K562 (cell line): ENCODE measurements around the gene BMP2.

ENCODE experiments used
- CTCF ChIP-seq, 3 experiments: IDR thresholded peaks in 2 of 3; conservative IDR thresholded peaks in 1 of 3; 2 replicates each; pipeline ENCODE4 v1.5.1; 2011 to 2012; ENCODE audit warnings: low read length in 3 of 3, mild to moderate bottlenecking in 3 of 3, control low read depth in 2 of 3, improper control_type of control experiment in 1 of 3, inconsistent platforms in 1 of 3, low read depth in 1 of 3, mixed read lengths in 1 of 3, moderate library complexity in 1 of 3; ENCODE audit not compliant: insufficient read depth in 2 of 3
- EZH2 ChIP-seq: IDR thresholded peaks from 2 replicates; pipeline ENCODE4 v1.6.1; 2012; ENCODE audit warnings: low read depth, mild to moderate bottlenecking, inconsistent platforms, low read length, borderline replicate concordance
- IRF2 ChIP-seq: sonication (generic); formaldehyde crosslinking; IDR thresholded peaks from 2 replicates; pipeline ENCODE4 v1.8.1; 2022; ENCODE audit warnings: mild to moderate bottlenecking, missing genetic modification reagents
- POLR2AphosphoS5 ChIP-seq: IDR thresholded peaks from 2 replicates; pipeline ENCODE4 v1.6.1; 2011; ENCODE audit warnings: mild to moderate bottlenecking, low read depth, low read length, moderate library complexity; ENCODE audit not compliant: control insufficient read depth, insufficient read depth
- RAD21 ChIP-seq, 2 experiments: fragments of 250-450 bp in 1 of 2; fragments of 450-650 bp in 1 of 2; sonication (Bioruptor Pico) in 1 of 2; formaldehyde crosslinking in 1 of 2; IDR thresholded peaks in 1 of 2; conservative IDR thresholded peaks in 1 of 2; 2 replicates each; pipeline versions ENCODE4 v1.4.0 to v1.8.0; 2020 to 2022; ENCODE audit warnings: mild to moderate bottlenecking in 2 of 2, moderate library complexity in 1 of 2
- RBM14 ChIP-seq: fragments of 200-400 bp; formaldehyde crosslinking; IDR thresholded peaks from 2 replicates; pipeline ENCODE4 v1.6.1; 2018; ENCODE audit warnings: low read depth, mild to moderate bottlenecking, low read length, moderate library complexity, borderline replicate concordance; ENCODE audit not compliant: insufficient read depth

- TF ChIP-seq RAD21 (CRISPR knock-in tag; conservative IDR thresholded peaks at IDR 0.05 in 1 of 2, IDR thresholded peaks at IDR 0.05 in 1 of 2) = no peak
- no peak for TF ChIP-seq IRF2 (CRISPR knock-in tag)
- TF ChIP-seq POLR2AphosphoS5 = no peak
- TF ChIP-seq CTCF (IDR thresholded peaks at IDR 0.05 in 2 of 3, conservative IDR thresholded peaks at IDR 0.05 in 1 of 3; ENCODE audit: insufficient read depth in 2 of 3, low read depth in 1 of 3, low read length in 3 of 3) = no peak
- no peak for TF ChIP-seq RBM14
- TF ChIP-seq EZH2 = no peak
These were observed 23.3 kb upstream of the BMP2 start for GRCh38 chr20:6744180-6744579.
